Esophagus squamous epithelium (tissue), 4 donors: ENCODE results near the gene ITGB5.

Experiments used
- CTCF ChIP-seq, 6 experiments: fragments of 450-650 bp in 4 of 6; fragments of 200-600 bp in 2 of 6; sonication (generic) in 2 of 6; IDR thresholded peaks; one replicate each; pipeline ENCODE4 v1.5.1; 2016 to 2019; ENCODE audit warnings: antibody characterized with exemption in 6 of 6, mild to moderate bottlenecking in 4 of 6, moderate library complexity in 4 of 6
- POLR2A ChIP-seq, 4 donors: fragments of 450-650 bp; IDR thresholded peaks; one replicate each; pipeline ENCODE4 v1.6.1; 2017; ENCODE audit warnings: antibody characterized with exemption in 4 of 4, mild to moderate bottlenecking in 4 of 4, moderate library complexity in 3 of 4

GRCh38 chr3:124796477-124796876, 90.7 kb downstream of the ITGB5 start:
- TF ChIP-seq POLR2A (IDR thresholded peaks at IDR 0.05) (no peak), CTCF (IDR thresholded peaks at IDR 0.05) (no peak)
